Esophagus squamous epithelium (tissue), 4 donors: Measurements from ENCODE around the gene PRICKLE3.

ENCODE experiments used
- POLR2A ChIP-seq, 4 donors: fragments of 450-650 bp; IDR thresholded peaks; one replicate each; pipeline ENCODE4 v1.6.1; 2017; ENCODE audit warnings: antibody characterized with exemption in 4 of 4, mild to moderate bottlenecking in 4 of 4, moderate library complexity in 3 of 4
- TF ChIP-seq, protein P1 (sequence below), 6 experiments: fragments of 450-650 bp in 4 of 6; fragments of 200-600 bp in 2 of 6; sonication (generic) in 2 of 6; IDR thresholded peaks; one replicate each; pipeline ENCODE4 v1.5.1; 2016 to 2019; ENCODE audit warnings: antibody characterized with exemption in 6 of 6, mild to moderate bottlenecking in 4 of 6, moderate library complexity in 4 of 6

DNA sequence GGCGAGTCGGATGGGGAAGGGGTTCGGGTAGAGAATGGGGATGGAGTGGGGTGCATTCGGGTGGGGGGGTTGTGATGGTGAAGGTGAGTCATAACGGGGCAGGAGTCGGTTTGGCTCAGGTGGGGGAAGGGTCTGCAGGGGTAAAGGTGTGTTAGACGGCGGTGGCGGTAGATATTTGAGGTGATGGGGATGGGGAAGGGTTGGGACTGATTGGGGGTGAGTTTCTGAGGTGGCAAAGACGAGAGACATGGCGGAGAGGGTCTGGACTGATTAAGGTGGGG, 13.1 kb upstream of the PRICKLE3 start:
- TF ChIP-seq POLR2A (IDR thresholded peaks at IDR 0.05): no peak
- TF ChIP-seq, protein P1, sequence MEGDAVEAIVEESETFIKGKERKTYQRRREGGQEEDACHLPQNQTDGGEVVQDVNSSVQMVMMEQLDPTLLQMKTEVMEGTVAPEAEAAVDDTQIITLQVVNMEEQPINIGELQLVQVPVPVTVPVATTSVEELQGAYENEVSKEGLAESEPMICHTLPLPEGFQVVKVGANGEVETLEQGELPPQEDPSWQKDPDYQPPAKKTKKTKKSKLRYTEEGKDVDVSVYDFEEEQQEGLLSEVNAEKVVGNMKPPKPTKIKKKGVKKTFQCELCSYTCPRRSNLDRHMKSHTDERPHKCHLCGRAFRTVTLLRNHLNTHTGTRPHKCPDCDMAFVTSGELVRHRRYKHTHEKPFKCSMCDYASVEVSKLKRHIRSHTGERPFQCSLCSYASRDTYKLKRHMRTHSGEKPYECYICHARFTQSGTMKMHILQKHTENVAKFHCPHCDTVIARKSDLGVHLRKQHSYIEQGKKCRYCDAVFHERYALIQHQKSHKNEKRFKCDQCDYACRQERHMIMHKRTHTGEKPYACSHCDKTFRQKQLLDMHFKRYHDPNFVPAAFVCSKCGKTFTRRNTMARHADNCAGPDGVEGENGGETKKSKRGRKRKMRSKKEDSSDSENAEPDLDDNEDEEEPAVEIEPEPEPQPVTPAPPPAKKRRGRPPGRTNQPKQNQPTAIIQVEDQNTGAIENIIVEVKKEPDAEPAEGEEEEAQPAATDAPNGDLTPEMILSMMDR (IDR thresholded peaks at IDR 0.05): no peak
